GM12878 (cell line): ENCODE results near the gene PRDM12.

Experiments used
- EGR1 ChIP-seq, 2 experiments: IDR thresholded peaks; 1 replicate in 1 of 2; 2 replicates in 1 of 2; pipeline ENCODE4 v1.6.1; 2011 to 2012; ENCODE audit warnings: low read depth in 2 of 2, low read length in 2 of 2, borderline replicate concordance in 1 of 2, mild to moderate bottlenecking in 1 of 2, moderate library complexity in 1 of 2
- EP300 ChIP-seq, 2 experiments: fragments of 150-350 bp in 1 of 2; IDR thresholded peaks; 2 replicates each; pipeline ENCODE4 v1.6.1; 2011 to 2012; ENCODE audit warnings: low read depth in 2 of 2, low read length in 2 of 2, borderline replicate concordance in 1 of 2, improper control_type of control experiment in 1 of 2, inconsistent platforms in 1 of 2; ENCODE audit not compliant: control insufficient read depth in 1 of 2
- FOS ChIP-seq: IDR thresholded peaks from 3 replicates; pipeline ENCODE4 v1.6.1; 2011; ENCODE audit warnings: borderline replicate concordance; ENCODE audit not compliant: insufficient read length; ENCODE audit errors: extremely low read depth
- HDGF ChIP-seq: fragments of 450-650 bp; IDR thresholded peaks from 2 replicates; pipeline ENCODE4 v1.6.1; 2016; ENCODE audit warnings: antibody characterized with exemption
- NFXL1 ChIP-seq: fragments of 450-650 bp; IDR thresholded peaks from 2 replicates; pipeline ENCODE4 v1.6.1; 2017; ENCODE audit warnings: antibody characterized with exemption, mild to moderate bottlenecking, borderline replicate concordance
- RBBP5 ChIP-seq: fragments of 200-600 bp; sonication (generic); conservative IDR thresholded peaks from 2 replicates; pipeline ENCODE4 v1.6.1; 2016
- STAT1 ChIP-seq: fragments of 450-650 bp; conservative IDR thresholded peaks from 2 replicates; pipeline ENCODE4 v1.6.1; 2014; ENCODE audit warnings: antibody characterized with exemption, mild to moderate bottlenecking
- TF ChIP-seq, protein P1 (sequence below), 3 experiments: IDR thresholded peaks in 2 of 3; conservative IDR thresholded peaks in 1 of 3; 2 replicates each; pipeline ENCODE4 v1.5.1; 2011; ENCODE audit warnings: low read depth in 3 of 3, low read length in 3 of 3, mild to moderate bottlenecking in 3 of 3, control low read depth in 2 of 3, moderate library complexity in 2 of 3, inconsistent platforms in 1 of 3, mixed read lengths in 1 of 3; ENCODE audit not compliant: control insufficient read depth in 2 of 3, insufficient read depth in 1 of 3; ENCODE audit errors: extremely low read depth in 1 of 3

DNA sequence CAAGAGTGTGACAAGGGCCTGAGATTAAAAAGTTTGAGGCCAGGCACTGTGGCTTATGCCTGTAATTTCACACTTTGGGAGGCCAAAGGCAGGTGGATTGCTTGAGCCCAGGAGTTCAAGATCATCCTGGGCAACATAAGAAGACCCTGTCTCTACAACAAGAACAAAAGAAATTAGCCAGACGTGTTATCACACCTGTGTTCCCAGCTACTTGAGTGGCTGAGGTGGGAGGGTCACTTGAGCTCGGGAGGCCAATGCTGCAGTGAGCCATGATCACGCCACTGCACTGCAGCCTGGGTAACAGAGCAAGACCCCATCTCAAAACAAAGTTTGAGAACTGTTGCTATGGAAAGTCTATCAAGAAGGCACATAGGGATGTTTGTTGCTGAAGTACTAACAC, 54.2 kb downstream of the PRDM12 start:
- no peak for TF ChIP-seq STAT1
- TF ChIP-seq, protein P1, sequence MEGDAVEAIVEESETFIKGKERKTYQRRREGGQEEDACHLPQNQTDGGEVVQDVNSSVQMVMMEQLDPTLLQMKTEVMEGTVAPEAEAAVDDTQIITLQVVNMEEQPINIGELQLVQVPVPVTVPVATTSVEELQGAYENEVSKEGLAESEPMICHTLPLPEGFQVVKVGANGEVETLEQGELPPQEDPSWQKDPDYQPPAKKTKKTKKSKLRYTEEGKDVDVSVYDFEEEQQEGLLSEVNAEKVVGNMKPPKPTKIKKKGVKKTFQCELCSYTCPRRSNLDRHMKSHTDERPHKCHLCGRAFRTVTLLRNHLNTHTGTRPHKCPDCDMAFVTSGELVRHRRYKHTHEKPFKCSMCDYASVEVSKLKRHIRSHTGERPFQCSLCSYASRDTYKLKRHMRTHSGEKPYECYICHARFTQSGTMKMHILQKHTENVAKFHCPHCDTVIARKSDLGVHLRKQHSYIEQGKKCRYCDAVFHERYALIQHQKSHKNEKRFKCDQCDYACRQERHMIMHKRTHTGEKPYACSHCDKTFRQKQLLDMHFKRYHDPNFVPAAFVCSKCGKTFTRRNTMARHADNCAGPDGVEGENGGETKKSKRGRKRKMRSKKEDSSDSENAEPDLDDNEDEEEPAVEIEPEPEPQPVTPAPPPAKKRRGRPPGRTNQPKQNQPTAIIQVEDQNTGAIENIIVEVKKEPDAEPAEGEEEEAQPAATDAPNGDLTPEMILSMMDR (IDR thresholded peaks at IDR 0.05 in 2 of 3, conservative IDR thresholded peaks at IDR 0.05 in 1 of 3; ENCODE audit: control insufficient read depth in 2 of 3, extremely low read depth in 1 of 3, insufficient read depth in 1 of 3, low read depth in 3 of 3, low read length in 3 of 3): no peak
- TF ChIP-seq NFXL1: no peak
- no peak for TF ChIP-seq HDGF
- no peak for TF ChIP-seq EP300 (IDR thresholded peaks at IDR 0.05; ENCODE audit: borderline replicate concordance in 1 of 2, control insufficient read depth in 1 of 2, low read depth in 2 of 2, low read length in 2 of 2)
- TF ChIP-seq RBBP5: no peak
- no peak for TF ChIP-seq EGR1 (IDR thresholded peaks at IDR 0.05; ENCODE audit: borderline replicate concordance in 1 of 2, low read depth in 2 of 2, low read length in 2 of 2)
- no peak for TF ChIP-seq FOS
